NCI-H2196 treated with DMSO at 0.1 percent for 48 hours (cell line): ENCODE data around the gene NDUFB5.

Source experiments
- DNase-seq: peaks from one replicate; lab custom pipeline; 2025; ENCODE audit not compliant: unreplicated experiment; lab: John Stamatoyannopoulos, UW

NDUFB5 gene

GRCh38 chr3:179676081-179676480 lies 71.5 kb downstream of the NDUFB5 start:
- DNase-seq, result no peak
